ENCODE data around the gene MIPOL1. TPM values are rescaled to one million over a fixed set of nuclear protein-coding genes. Genes with fewer than 3 reads are reported as not detected.
"Not testable (repeated sequence)": the region's sequence is repeated elsewhere in the genome, so short reads cannot be mapped to it uniquely, and the experiment has no call there.

MIPOL1 gene
- total RNA-seq, 4 donors from 2014 or later: 11.4 to 25.7 (median 18.9) TPM

DNA sequence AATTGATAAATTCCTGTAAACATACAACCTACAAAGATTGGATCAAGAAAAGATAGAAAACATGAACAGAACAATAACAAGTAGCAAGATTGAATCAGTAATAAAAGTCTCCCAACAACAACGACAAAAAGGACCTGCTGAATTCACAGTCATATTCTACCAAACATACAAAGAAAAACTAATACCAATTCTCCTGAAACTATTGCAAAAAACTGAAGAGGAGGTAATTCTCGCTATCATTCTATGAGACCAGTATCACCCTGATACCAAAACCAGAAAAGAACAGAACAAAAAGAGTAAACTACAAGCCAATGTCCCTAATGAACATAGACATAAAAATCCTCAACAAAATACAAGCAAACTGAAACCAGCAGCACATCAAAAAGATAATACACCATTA, 39.8 kb upstream of the MIPOL1 start:
- TF ChIP-seq POLR2A (IDR thresholded peaks at IDR 0.05): no peak
- TF ChIP-seq EP300 (IDR thresholded peaks at IDR 0.05): no peak
- TF ChIP-seq, protein P1, sequence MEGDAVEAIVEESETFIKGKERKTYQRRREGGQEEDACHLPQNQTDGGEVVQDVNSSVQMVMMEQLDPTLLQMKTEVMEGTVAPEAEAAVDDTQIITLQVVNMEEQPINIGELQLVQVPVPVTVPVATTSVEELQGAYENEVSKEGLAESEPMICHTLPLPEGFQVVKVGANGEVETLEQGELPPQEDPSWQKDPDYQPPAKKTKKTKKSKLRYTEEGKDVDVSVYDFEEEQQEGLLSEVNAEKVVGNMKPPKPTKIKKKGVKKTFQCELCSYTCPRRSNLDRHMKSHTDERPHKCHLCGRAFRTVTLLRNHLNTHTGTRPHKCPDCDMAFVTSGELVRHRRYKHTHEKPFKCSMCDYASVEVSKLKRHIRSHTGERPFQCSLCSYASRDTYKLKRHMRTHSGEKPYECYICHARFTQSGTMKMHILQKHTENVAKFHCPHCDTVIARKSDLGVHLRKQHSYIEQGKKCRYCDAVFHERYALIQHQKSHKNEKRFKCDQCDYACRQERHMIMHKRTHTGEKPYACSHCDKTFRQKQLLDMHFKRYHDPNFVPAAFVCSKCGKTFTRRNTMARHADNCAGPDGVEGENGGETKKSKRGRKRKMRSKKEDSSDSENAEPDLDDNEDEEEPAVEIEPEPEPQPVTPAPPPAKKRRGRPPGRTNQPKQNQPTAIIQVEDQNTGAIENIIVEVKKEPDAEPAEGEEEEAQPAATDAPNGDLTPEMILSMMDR (IDR thresholded peaks at IDR 0.05): no peak
- Histone ChIP-seq H3K9me3 (peaks cover 0 to 27% (median 3%) of the 10 kb centered on the region in 4 donors), H3K4me3 (no peak overlapping the region), H3K27ac (no peak overlapping the region), H3K4me1 (no peaks in the 10 kb centered on the region), H3K36me3 (no peaks in the 10 kb centered on the region), H3K27me3 (no peaks in the 10 kb centered on the region)
- 90 to 96% methylated on average over 2 of the region's 2 CpGs for WGBS, 2 donors
- no peak for DNase-seq (ENCODE audit: low spot score in 2 of 2)

DNA sequence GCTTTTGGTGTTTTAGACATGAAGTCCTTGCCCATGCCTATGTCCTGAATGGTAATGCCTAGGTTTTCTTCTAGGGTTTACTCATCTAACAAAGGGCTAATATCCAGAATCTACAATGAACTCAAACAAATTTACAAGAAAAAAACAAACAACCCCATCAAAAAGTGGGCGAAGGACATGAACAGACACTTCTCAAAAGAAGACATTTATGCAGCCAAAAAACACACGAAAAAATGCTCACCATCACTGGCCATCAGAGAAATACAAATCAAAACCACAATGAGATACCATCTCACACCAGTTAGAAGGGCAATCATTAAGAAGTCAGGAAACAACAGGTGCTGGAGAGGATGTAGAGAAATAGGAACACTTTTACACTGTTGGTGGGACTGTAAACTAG, 35.4 kb upstream of the MIPOL1 start:
- not testable (repeated sequence) for H3K4me3 ChIP-seq; H3K27me3 ChIP-seq; H3K9me3 ChIP-seq; H3K4me1 ChIP-seq; H3K36me3 ChIP-seq; H3K27ac ChIP-seq; DNase-seq (ENCODE audit: low spot score in 2 of 2)
- 63 to 100% methylated on average over 1 to 2 of the region's 2 CpGs for WGBS, 2 donors

DNA sequence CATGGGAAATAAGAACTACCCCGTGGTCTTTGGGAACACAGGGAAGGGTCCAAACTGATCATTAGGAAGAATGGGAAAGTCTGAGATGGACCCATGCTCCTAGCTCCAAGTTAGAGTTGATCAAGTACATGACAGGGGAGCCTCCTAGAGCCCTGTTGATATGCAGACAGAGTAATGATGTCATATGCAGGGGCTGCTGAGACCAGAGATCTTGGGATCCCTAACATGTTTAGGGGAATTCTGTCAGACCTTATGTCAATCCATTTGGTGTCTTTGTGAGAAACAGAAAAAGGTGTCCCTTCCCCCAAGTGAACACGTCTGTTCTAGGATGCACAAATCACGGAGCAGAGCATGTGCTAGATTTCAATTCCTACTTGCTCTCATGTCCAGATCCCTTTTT, 31.9 kb upstream of the MIPOL1 start:
- H3K9me3 ChIP-seq: peaks cover 0 to 5% (median 0%) of the 10 kb centered on the region in 4 donors
- H3K27me3 ChIP-seq: no peaks in the 10 kb centered on the region
- no peak overlapping the region for H3K27ac ChIP-seq
- H3K4me1 ChIP-seq: no peaks in the 10 kb centered on the region
- TF ChIP-seq EP300 (IDR thresholded peaks at IDR 0.05) (no peak), POLR2A (IDR thresholded peaks at IDR 0.05) (no peak)
- TF ChIP-seq, protein P1 (IDR thresholded peaks at IDR 0.05): no peak
- WGBS, 2 donors: 80 to 92% methylated on average over 3 of the region's 3 CpGs
- no peaks in the 10 kb centered on the region for H3K36me3 ChIP-seq
- DNase-seq (ENCODE audit: low spot score in 2 of 2): no peak
- no peak overlapping the region for H3K4me3 ChIP-seq

DNA sequence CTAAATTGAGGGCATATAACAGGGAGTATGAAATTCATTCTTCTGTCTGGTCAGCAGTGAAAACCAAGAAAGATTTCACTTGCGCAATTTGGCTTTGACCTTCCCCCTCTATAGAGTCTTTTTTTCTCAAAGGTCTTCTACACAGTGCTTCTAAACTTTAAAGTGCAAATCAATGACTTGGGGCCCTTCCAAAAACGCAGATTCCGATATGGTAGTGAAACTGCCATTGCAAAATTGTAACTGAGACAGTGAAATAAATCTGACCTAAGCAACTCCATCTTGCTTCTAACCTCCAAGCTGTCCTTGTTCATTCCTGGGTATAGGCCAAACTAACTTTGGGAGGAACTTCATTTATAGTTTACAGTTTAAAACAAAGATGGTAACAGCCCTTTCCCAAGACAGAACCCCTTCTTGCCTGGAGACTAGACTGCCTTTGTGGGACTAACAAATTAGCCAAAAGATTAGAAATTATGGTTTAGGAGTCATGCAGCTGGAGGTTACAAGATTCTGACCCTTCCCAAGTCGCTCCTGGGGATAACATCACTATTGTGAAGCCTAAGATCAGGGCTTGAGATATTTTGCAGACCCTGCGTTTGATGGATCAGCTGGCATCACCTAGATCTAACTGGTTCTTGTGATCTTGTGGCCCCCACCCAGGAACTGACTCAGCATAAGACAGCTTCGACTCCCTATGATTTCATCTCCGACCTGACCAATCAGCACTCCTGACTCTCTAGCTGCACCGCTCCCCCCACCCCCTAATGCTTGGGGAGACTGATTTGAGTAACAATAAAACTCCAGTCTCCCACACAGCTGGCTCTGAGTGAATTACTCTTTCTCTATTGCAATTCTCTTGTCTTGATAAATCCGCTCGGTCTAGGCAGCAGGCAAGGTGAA, 30.3 kb upstream of the MIPOL1 start:
- whole genome bisulfite sequencing, 2 donors: 68 to 74% methylated on average over 10 of the region's 10 CpGs
- no peak overlapping the region for H3K4me3 ChIP-seq
- no peaks in the 10 kb centered on the region for H3K36me3 ChIP-seq
- peaks cover 0 to 5% (median 0%) of the 10 kb centered on the region in 4 donors for H3K4me1 ChIP-seq
- no peaks in the 10 kb centered on the region for H3K9me3 ChIP-seq
- TF ChIP-seq EP300 (IDR thresholded peaks at IDR 0.05) (no peak), POLR2A (IDR thresholded peaks at IDR 0.05) (no peak)
- TF ChIP-seq, protein P1 (IDR thresholded peaks at IDR 0.05): no peak
- H3K27me3 ChIP-seq: no peaks in the 10 kb centered on the region
- DNase-seq (ENCODE audit: low spot score in 2 of 2): no peak
- H3K27ac ChIP-seq: no peak overlapping the region

DNA sequence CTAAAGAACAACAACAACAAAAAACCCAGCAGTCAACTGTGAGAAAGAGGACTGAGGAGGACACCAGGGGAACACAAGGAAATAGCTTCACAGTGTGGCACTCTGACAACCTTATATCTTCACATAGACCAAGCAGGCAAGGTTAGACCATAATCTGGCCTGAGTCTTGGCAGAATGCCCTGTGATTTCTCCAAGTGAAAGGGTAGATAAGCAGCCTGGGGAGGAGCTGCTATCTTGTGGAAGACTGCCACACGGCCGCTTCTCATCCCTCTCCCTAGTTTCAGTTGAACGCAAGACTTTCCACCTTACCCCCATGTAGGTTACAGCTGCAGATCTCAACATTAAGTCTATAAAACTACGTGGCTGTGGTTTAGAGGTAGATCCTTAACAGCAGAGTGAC, 29.0 kb upstream of the MIPOL1 start:
- 89 to 96% methylated on average over 4 of the region's 4 CpGs for WGBS, 2 donors
- TF ChIP-seq EP300 (IDR thresholded peaks at IDR 0.05): no peak
- TF ChIP-seq POLR2A (IDR thresholded peaks at IDR 0.05): no peak
- TF ChIP-seq, protein P1 (IDR thresholded peaks at IDR 0.05): no peak
- H3K27me3 ChIP-seq: no peaks in the 10 kb centered on the region
- no peak overlapping the region for H3K4me3 ChIP-seq
- H3K27ac ChIP-seq: no peak overlapping the region
- H3K9me3 ChIP-seq: no peaks in the 10 kb centered on the region
- peaks cover 0 to 16% (median 8%) of the 10 kb centered on the region in 4 donors for H3K4me1 ChIP-seq
- no peaks in the 10 kb centered on the region for H3K36me3 ChIP-seq
- DNase-seq (ENCODE audit: low spot score in 2 of 2): no peak

All from tibial nerve (tissue), 4 donors.